ENCODE results near the gene HSPB3. TPM values are rescaled to one million over a fixed set of nuclear protein-coding genes. Genes with fewer than 3 reads are reported as not detected.
A peak's percentile ranks its signal among the peaks of the same experiment; 100 is the strongest.

Gene HSPB3, protein sequence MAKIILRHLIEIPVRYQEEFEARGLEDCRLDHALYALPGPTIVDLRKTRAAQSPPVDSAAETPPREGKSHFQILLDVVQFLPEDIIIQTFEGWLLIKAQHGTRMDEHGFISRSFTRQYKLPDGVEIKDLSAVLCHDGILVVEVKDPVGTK
- 1 to 10 TPM in 1 of 4 donors, not detected in 3; 1.7 TPM for total RNA-seq

- Histone ChIP-seq H3K4me3 (peak within 1 kb of the TSS; percentile 17 to 19), H3K27ac (peak within 1 kb of the TSS; percentile 73 to 75), H3K36me3 (no peaks in the 10 kb centered on the region), H3K9me3 (no peaks in the 10 kb centered on the region), H3K27me3 (no peaks in the 10 kb centered on the region), H3K4me1 (no peaks in the 10 kb centered on the region)
- DNase-seq, result peak; percentile 21 to 54
- no peak for TF ChIP-seq POLR2A (IDR thresholded peaks at IDR 0.05)
- TF ChIP-seq, protein P1, sequence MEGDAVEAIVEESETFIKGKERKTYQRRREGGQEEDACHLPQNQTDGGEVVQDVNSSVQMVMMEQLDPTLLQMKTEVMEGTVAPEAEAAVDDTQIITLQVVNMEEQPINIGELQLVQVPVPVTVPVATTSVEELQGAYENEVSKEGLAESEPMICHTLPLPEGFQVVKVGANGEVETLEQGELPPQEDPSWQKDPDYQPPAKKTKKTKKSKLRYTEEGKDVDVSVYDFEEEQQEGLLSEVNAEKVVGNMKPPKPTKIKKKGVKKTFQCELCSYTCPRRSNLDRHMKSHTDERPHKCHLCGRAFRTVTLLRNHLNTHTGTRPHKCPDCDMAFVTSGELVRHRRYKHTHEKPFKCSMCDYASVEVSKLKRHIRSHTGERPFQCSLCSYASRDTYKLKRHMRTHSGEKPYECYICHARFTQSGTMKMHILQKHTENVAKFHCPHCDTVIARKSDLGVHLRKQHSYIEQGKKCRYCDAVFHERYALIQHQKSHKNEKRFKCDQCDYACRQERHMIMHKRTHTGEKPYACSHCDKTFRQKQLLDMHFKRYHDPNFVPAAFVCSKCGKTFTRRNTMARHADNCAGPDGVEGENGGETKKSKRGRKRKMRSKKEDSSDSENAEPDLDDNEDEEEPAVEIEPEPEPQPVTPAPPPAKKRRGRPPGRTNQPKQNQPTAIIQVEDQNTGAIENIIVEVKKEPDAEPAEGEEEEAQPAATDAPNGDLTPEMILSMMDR (IDR thresholded peaks at IDR 0.05), result no peak
- intact Hi-C loops (cut with DNase I; ENCODE audit: low total_unique reads), result no loop called here
Measured at GRCh38 chr5:54455413-54456157, at the start of gene HSPB3. Gene HSPB3 (plus strand): TSS chr5:54455699. CDS start chr5:54455790, 91 bp downstream.

- intact Hi-C loops (cut with DNase I; ENCODE audit: low total_unique reads), result loop anchor here (5.0 kb wide), 1 partner anchor 159 kb away; no protein-coding TSS in a partner anchor
- no peaks in the 10 kb centered on the region for H3K27me3 ChIP-seq
- no peaks in the 10 kb centered on the region for H3K4me1 ChIP-seq
- TF ChIP-seq, protein P1 (IDR thresholded peaks at IDR 0.05), result no peak
- TF ChIP-seq POLR2A (IDR thresholded peaks at IDR 0.05), result no peak
- no peak overlapping the region for H3K27ac ChIP-seq
- no peaks in the 10 kb centered on the region for H3K9me3 ChIP-seq
- no peak for DNase-seq
- no peak overlapping the region for H3K4me3 ChIP-seq
- H3K36me3 ChIP-seq, result no peaks in the 10 kb centered on the region
Measured at GRCh38 chr5:54411176-54411575, 44.3 kb upstream of the HSPB3 start.

DNA sequence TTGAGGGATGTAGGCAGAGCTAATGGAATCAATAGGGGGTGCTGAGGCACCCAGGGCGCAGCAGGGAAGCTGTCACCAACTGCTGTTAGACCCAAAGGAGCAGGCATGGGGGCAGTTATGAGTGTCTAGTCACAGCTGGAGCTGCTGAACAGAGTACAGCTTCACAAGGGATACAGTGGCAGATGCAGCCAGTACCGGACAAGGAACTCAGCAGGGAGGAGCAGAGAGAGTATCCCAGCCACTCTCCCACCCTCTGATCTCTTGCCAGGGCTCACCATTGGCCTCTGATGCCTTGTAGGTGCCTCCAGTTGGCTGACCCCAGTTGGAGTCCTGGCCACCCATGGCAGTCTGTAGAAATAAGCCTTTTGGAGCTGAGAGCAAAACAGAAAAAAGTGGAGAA is 42.6 kb upstream of the HSPB3 start:
- intact Hi-C loops (cut with DNase I; ENCODE audit: low total_unique reads), result loop anchor here (5.0 kb wide), 1 partner anchor 161 kb away; no protein-coding TSS in a partner anchor
- no peak overlapping the region for H3K27ac ChIP-seq

GRCh38 chr5:54415147-54415546 is 40.4 kb upstream of the HSPB3 start:
- intact Hi-C loops (cut with DNase I; ENCODE audit: low total_unique reads), result no loop called here
- Histone ChIP-seq H3K4me1 (no peaks in the 10 kb centered on the region), H3K9me3 (no peaks in the 10 kb centered on the region), H3K4me3 (no peak overlapping the region), H3K27me3 (no peaks in the 10 kb centered on the region), H3K27ac (no peak overlapping the region), H3K36me3 (no peaks in the 10 kb centered on the region)
- DNase-seq, result no peak
- no peak for TF ChIP-seq POLR2A (IDR thresholded peaks at IDR 0.05)
- TF ChIP-seq, protein P1 (IDR thresholded peaks at IDR 0.05), result no peak

More for the DNA sequence above, 42.6 kb upstream of the HSPB3 start:
- H3K9me3 ChIP-seq, result no peaks in the 10 kb centered on the region
- DNase-seq, result no peak
- H3K27me3 ChIP-seq, result no peaks in the 10 kb centered on the region
- H3K4me3 ChIP-seq, result no peak overlapping the region
- H3K4me1 ChIP-seq, result no peaks in the 10 kb centered on the region
- no peaks in the 10 kb centered on the region for H3K36me3 ChIP-seq
- TF ChIP-seq, protein P1 (IDR thresholded peaks at IDR 0.05), result no peak
- TF ChIP-seq POLR2A (IDR thresholded peaks at IDR 0.05), result no peak
